HG03159 (cell line): ENCODE data around the gene PTTG1.
"Not testable (repeated sequence)": the region's sequence is repeated elsewhere in the genome, so short reads cannot be mapped to it uniquely, and the experiment has no call there.

ENCODE experiments used
- ATAC-seq: cut with Tn5 transposase; IDR thresholded peaks from one replicate; pipeline ENCODE4 v1.9.1; 2021; ENCODE audit warnings: mild to moderate bottlenecking, moderate library complexity; ENCODE audit not compliant: unreplicated experiment

The PTTG1 gene

GRCh38 chr5:160420331-160420610 lies 1.4 kb upstream of the PTTG1 start:
- ATAC-seq, result no peak

- ATAC-seq, result no peak
Measured at GRCh38 chr5:160423099-160423498, 1.4 kb downstream of the PTTG1 start.

- no peak for ATAC-seq
Measured at GRCh38 chr5:160427607-160428006, 6.0 kb downstream of the PTTG1 start.

GRCh38 chr5:160432196-160432595 lies 10.5 kb downstream of the PTTG1 start:
- no peak for ATAC-seq

- no peak for ATAC-seq
Measured at GRCh38 chr5:160432787-160433186, 11.1 kb downstream of the PTTG1 start.

- peak; percentile 70 for ATAC-seq
Measured at GRCh38 chr5:160434022-160434531, 12.4 kb downstream of the PTTG1 start.

- no peak for ATAC-seq
Measured at GRCh38 chr5:160435532-160435931, 13.9 kb downstream of the PTTG1 start.

- no peak for ATAC-seq
Measured at GRCh38 chr5:160436017-160436416, 14.4 kb downstream of the PTTG1 start.

GRCh38 chr5:160436661-160437060 lies 15.0 kb downstream of the PTTG1 start:
- not testable (repeated sequence) for ATAC-seq

GRCh38 chr5:160437271-160437670 lies 15.6 kb downstream of the PTTG1 start:
- ATAC-seq, result no peak

- ATAC-seq, result peak; percentile 35
Measured at GRCh38 chr5:160438316-160439204, 16.9 kb downstream of the PTTG1 start.

- ATAC-seq, result peak; percentile 67
Measured at GRCh38 chr5:160439205-160439600, 17.5 kb downstream of the PTTG1 start.

GRCh38 chr5:160441311-160441781 lies 19.7 kb downstream of the PTTG1 start:
- no peak for ATAC-seq

- ATAC-seq, result peak; percentile 17
Measured at GRCh38 chr5:160442824-160443431, 21.3 kb downstream of the PTTG1 start.

- no peak for ATAC-seq
Measured at GRCh38 chr5:160444407-160444806, 22.8 kb downstream of the PTTG1 start.

- peak; percentile 31 for ATAC-seq
Measured at GRCh38 chr5:160445132-160445531, 23.5 kb downstream of the PTTG1 start.

GRCh38 chr5:160445751-160446150 lies 24.1 kb downstream of the PTTG1 start:
- no peak for ATAC-seq

- no peak for ATAC-seq
Measured at GRCh38 chr5:160448886-160449285, 27.2 kb downstream of the PTTG1 start.

- ATAC-seq, result no peak
Measured at GRCh38 chr5:160449458-160449857, 27.8 kb downstream of the PTTG1 start.

GRCh38 chr5:160450164-160450932 lies 28.7 kb downstream of the PTTG1 start:
- ATAC-seq, result peak; percentile 49

GRCh38 chr5:160451281-160451680 lies 29.6 kb downstream of the PTTG1 start:
- ATAC-seq, result no peak
